Measurements from ENCODE around the gene CRYBG2.

The CRYBG2 gene

DNA sequence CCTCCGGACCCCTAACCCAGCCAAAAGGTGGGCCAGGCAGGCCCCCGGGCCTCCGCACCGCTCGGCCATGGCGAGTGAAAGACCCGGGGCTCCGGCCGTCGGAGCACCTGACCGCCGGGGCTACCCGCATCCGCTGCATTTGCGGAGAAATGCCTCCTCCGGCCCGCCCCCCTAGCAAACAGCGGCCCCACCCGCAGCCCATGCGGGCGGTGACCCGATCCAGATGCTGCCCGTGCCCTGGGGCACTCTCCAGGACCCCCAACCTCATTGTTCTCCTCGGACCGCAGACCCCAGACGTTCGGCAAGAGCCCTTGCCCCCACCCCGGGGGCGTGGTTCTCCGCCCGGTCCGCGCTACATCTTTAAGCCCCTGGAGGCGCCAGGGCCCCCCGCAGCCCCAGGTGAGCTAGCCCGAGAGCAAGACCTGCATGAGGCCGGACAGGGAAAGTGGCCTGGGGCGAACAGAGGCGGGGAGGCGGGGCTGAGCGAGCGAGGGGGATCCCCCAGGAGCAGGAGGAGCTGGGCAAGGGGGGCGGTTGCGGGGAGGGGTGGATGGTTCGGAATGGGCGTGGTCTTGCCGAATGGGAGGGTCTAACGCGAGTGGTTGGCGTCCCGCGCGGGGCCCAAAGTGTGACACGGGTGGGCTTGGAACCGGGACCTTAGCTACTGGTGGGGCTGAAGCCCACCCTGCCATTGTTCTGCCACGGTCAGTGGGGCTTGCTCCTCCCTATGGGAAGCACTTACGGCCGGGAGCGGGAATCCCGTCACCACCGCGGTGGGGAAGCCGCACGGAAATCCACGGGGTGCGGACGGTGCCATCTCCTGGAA lies 6.3 kb upstream of the CRYBG2 start:
- Mint-ChIP-seq H3K27ac (no peak overlapping the region), H3K4me1 (peaks cover 46% of the 10 kb centered on the region), H3K27me3 (peaks cover 4% of the 10 kb centered on the region), H3K36me3 (no peaks in the 10 kb centered on the region), H3K4me3 (peak overlapping the region; percentile 68), H3K9me3 (no peaks in the 10 kb centered on the region)

DNA sequence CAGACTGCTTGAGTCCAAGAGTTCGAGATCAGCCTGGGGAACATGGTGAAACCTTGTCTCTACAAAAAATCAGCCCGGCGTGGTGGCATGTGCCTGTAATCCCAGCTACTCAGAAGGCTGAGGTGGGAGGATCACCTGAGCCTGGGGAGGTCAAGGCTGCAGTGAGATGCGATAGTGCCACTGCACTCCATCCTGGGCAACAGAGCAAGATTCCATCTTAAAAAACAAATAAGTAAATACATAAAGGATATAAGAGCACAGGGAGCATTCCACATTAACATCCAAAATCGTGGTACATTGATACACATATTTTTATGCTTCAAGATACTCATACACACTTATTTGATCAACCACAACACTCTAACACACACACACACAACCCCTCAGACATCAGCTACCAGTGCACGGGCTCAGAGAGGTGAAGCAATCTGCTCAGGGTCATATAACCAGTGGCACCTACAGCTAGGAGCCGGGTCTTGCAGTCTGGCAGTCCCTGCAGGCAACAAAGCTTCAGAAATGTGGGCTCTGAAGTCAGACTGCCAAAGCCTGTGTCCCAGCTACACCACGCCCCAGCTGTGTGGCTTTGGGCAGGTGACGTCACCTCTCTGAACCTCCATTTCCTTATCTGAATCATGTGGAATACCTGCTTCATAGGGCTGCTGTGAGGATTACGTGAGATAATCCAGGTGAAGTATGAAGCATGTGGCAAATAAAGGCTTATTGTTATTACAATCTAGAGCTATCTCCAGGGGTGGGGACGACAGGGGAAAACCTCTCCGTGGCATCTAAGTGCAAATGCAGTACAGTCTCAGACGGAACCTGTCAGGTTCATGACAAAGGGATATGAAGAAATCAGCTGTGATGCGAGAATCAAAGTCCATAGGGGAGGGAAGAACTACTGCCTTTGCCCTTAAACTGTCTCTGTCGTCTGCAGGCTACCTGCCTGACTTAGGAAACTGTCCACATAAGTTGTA lies 4.8 kb upstream of the CRYBG2 start:
- peak overlapping the region; percentile 60 for H3K4me3 Mint-ChIP-seq
- peak overlapping the region; percentile 5 for H3K27ac Mint-ChIP-seq
- peaks cover 32% of the 10 kb centered on the region for H3K4me1 Mint-ChIP-seq
- peaks cover 4% of the 10 kb centered on the region for H3K27me3 Mint-ChIP-seq
- H3K36me3 Mint-ChIP-seq = no peaks in the 10 kb centered on the region
- no peaks in the 10 kb centered on the region for H3K9me3 Mint-ChIP-seq

DNA sequence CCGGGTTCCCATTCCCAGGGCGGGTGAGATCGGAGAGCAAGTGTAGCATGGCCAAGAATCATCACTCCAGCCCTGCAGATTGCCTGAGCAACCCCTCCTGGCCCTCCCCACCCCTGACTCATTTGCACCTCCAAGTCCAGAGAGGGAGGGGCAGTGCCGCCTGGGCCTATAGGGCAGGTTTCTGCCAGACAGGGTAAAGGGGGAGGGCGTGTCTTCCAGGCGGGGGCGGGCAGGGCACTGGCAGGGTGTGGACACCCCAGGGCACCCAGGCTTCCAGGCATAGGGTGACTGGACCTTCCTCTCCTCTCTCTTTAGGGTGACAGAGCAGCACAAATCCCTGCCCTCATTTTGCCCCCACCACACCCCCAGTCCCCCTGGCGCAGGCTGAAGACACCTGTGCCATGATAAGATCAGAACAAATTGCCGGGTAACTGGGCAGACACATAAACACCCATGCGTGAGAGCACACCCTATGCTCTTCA lies 3.2 kb upstream of the CRYBG2 start:
- Mint-ChIP-seq H3K27ac (no peak overlapping the region), H3K4me3 (no peak overlapping the region), H3K4me1 (peaks cover 23% of the 10 kb centered on the region), H3K9me3 (no peaks in the 10 kb centered on the region), H3K27me3 (peaks cover 4% of the 10 kb centered on the region), H3K36me3 (no peaks in the 10 kb centered on the region)

DNA sequence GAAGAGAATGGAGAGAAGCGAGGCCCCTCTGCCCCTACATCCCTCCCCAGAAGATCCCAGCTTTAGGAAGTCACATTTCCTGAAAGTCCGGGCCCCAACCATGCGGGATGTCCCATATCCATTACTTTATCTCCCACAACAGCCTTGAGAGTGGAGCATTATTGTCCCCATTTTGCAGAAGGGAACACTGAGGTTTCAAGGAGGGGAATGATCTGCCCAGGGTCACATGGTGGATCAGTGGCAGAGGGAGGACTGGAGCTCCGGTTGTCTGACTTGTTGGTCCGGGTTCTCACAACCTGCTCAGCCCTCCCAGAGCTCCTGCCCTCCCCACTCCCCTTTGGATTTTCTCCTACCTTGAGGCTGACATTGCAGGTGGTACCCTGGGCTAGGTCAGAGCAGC lies 2.2 kb upstream of the CRYBG2 start:
- peaks cover 19% of the 10 kb centered on the region for H3K4me1 Mint-ChIP-seq
- no peaks in the 10 kb centered on the region for H3K9me3 Mint-ChIP-seq
- H3K4me3 Mint-ChIP-seq = no peak overlapping the region
- H3K27ac Mint-ChIP-seq = peak overlapping the region; percentile 87
- H3K36me3 Mint-ChIP-seq = no peaks in the 10 kb centered on the region
- peaks cover 4% of the 10 kb centered on the region for H3K27me3 Mint-ChIP-seq

DNA sequence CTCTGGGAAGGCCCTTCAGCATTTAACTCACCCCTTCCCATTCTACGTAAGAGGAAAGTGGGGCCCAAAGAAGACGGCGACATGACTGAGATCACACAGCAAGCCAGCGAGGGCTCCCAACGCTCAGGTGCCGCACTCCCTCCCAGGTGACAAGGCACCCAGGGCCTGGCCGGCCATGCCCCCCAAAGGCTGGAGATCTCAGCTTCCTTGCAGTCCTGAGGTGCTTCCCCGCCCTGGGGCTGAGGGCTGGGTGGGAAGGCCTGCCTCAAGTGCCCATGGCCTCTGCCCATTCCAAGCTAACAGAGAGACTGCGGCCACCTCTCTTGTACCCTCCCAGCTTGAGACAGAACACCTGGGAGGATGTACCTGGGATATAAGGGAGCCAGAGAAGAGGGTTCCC lies 1.0 kb upstream of the CRYBG2 start:
- H3K4me1 Mint-ChIP-seq = peaks cover 13% of the 10 kb centered on the region
- no peak overlapping the region for H3K27ac Mint-ChIP-seq
- no peaks in the 10 kb centered on the region for H3K9me3 Mint-ChIP-seq
- H3K27me3 Mint-ChIP-seq = no peaks in the 10 kb centered on the region
- no peak overlapping the region for H3K4me3 Mint-ChIP-seq
- H3K36me3 Mint-ChIP-seq = no peaks in the 10 kb centered on the region

DNA sequence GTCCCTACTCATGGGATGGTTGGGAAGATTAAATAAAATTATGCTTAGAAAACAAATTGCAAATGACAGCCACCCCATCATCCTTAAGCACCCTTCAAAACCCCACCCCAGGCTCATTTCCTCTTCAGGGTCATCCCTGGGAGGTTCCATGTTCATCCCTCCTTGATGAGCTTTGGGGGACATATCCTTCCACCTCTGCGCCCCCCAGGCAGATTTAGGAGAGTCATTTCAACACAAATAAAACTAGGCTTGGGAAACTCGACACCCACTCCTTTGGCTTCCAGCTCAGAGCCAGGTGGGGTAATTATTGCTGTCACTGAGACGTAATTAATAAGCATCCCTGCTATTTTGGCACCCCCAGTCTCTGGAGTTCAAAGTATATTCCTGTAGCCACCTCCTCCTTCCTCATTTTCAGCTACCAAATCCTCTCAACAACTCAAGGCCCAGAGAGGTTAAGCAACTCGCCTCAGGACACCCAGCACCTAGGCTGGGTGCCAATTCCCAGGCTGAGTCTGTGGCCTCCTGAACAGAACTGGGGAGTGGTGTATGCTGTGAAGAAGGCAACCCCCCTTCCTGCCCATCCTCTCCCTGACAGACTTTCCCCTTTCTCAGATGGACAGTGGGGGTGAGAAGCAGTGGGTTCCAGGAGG lies 595 bp downstream of the CRYBG2 start:
- no peaks in the 10 kb centered on the region for H3K9me3 Mint-ChIP-seq
- no peaks in the 10 kb centered on the region for H3K27me3 Mint-ChIP-seq
- H3K4me1 Mint-ChIP-seq = peaks cover under 1% of the 10 kb centered on the region
- no peak overlapping the region for H3K4me3 Mint-ChIP-seq
- H3K36me3 Mint-ChIP-seq = no peaks in the 10 kb centered on the region
- no peak overlapping the region for H3K27ac Mint-ChIP-seq

DNA sequence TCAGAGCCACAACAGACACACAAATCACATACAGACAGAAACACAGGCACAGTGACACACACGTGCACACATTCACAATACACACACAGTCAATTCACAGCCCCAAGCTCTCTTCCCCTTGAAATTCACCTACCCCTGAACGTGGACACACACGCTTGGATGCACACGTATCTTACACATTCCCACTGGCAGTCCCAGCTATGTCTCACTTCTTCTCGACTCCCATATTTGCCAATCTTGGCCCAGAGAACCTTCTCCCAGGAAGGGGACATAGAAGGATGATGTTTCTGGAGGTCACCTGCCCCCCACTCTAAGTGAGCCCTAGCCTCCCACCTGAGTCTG lies 1.6 kb downstream of the CRYBG2 start:
- Mint-ChIP-seq H3K27me3 (no peaks in the 10 kb centered on the region), H3K4me1 (no peaks in the 10 kb centered on the region), H3K4me3 (no peak overlapping the region), H3K9me3 (no peaks in the 10 kb centered on the region), H3K27ac (no peak overlapping the region), H3K36me3 (no peaks in the 10 kb centered on the region)

DNA sequence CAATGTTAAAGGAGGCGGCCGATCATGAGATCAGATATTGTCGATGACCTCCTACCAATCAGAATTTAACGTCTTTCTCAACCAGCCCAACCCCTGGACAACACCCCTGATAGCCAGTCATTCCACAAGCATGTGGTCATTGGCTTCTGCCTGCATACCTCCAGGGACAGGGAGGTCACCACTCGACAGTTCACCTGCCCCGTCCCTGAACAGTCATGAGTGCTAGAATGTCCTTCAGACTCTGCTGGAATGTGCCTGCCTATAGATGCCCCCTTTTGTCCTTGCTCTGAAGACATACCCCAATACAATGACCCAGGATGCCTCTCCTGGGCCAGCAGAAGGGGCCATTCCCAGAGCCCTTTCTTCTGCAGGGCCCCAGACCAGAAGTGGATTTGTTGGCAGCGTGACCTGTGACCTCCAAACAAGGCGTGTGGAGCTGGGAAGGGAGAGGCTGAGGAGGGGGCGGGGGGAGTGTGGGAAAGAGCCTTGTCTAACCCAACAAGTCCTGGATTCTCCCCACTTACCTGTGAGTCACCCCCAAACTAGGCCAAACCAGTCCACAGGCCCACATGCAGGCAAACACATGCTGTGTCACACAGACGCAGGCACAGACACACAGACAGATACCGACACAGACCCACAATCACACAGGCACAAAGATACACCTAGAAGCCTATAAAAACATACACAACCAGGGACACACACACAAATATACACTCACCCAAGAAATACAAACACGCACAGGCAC lies 2.2 kb downstream of the CRYBG2 start:
- Mint-ChIP-seq H3K9me3 (no peaks in the 10 kb centered on the region), H3K27ac (no peak overlapping the region), H3K4me3 (no peak overlapping the region), H3K4me1 (no peaks in the 10 kb centered on the region), H3K36me3 (no peaks in the 10 kb centered on the region), H3K27me3 (no peaks in the 10 kb centered on the region)

DNA sequence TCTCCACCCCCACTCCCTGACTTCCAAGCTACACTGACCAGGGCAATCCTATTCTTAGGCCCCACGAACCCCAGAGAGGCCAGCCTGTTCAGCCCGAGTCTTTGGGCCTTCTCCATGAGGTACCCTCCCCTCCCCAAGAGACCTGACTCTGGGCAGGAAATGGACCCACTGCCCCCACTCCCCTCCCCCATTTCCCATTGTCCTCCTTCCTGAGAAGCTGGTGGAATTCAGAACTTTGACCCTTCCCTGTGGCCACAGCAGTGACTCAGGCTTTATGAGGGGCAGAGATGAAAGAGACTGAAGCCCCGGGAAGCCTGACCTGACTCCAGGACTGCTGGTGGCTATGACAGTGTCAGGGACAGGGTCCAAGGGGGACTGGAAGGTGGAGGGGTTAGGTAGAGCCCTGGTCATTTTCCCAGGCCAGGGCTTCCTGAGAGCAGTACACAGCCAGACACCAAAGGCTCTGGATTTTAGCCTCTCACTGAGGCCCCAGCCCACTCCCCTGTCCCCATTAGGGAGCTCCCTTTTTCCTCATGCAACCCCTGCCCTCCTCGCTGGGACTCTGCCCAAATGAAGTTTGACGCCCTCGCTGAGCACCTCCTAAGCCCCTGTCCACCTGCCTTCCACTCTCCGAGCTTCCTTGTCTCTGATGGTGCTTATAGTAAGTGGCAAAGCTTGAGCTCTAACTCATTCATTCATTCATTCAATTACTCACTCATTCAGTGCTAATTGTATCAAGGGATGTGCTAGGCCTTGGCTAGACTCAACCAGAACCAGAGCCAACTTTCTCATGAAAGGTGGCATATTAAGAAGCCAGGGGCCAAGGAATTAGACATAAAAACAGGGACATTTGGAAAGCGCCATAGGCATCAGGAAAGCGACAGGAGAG lies 3.0 kb downstream of the CRYBG2 start:
- Mint-ChIP-seq H3K4me3 (no peak overlapping the region), H3K27ac (no peak overlapping the region), H3K36me3 (no peaks in the 10 kb centered on the region), H3K27me3 (no peaks in the 10 kb centered on the region), H3K9me3 (no peaks in the 10 kb centered on the region), H3K4me1 (no peaks in the 10 kb centered on the region)

DNA sequence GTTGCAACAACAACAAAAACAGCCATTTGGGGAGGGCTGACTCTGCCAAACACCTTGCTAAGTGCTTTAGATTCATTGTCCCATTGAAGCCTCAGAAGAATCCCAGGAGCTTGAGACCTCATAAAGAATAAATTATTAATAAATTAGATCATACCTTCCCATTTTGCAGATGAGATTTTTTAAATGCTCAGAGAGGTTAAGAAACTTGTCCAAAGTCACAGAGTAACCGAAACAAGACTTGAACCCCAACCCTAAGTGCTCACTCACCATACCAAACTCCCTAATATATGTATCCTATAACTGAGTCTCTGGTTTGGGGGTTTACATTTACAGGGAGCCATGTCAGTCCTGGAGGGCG lies 3.6 kb downstream of the CRYBG2 start:
- Mint-ChIP-seq H3K27ac (no peak overlapping the region), H3K4me3 (no peak overlapping the region), H3K9me3 (no peaks in the 10 kb centered on the region)

DNA sequence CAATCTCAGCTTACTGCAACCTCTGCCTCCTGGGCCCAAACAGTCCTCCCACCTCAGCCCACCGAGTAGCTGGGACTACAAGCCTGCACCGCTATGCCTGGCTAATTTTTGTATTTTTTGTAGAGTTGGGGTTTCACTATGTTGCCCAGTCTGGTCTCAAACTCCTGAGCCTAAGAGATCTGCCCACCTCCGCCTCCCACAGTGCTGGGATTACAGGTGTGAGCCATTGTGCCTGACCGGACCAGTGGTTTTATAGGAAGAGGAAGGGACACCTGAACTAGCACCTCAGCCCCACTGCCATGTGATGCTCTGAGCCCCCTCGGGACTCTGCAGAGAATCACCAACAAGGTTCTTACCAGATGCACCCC lies 4.1 kb downstream of the CRYBG2 start:
- H3K36me3 Mint-ChIP-seq = no peaks in the 10 kb centered on the region
- no peak overlapping the region for H3K4me3 Mint-ChIP-seq
- no peaks in the 10 kb centered on the region for H3K27me3 Mint-ChIP-seq
- no peaks in the 10 kb centered on the region for H3K4me1 Mint-ChIP-seq
- H3K9me3 Mint-ChIP-seq = no peaks in the 10 kb centered on the region
- H3K27ac Mint-ChIP-seq = no peak overlapping the region

More for the DNA sequence above, 3.6 kb downstream of the CRYBG2 start:
- H3K36me3 Mint-ChIP-seq = no peaks in the 10 kb centered on the region
- H3K27me3 Mint-ChIP-seq = no peaks in the 10 kb centered on the region
- H3K4me1 Mint-ChIP-seq = no peaks in the 10 kb centered on the region

DNA sequence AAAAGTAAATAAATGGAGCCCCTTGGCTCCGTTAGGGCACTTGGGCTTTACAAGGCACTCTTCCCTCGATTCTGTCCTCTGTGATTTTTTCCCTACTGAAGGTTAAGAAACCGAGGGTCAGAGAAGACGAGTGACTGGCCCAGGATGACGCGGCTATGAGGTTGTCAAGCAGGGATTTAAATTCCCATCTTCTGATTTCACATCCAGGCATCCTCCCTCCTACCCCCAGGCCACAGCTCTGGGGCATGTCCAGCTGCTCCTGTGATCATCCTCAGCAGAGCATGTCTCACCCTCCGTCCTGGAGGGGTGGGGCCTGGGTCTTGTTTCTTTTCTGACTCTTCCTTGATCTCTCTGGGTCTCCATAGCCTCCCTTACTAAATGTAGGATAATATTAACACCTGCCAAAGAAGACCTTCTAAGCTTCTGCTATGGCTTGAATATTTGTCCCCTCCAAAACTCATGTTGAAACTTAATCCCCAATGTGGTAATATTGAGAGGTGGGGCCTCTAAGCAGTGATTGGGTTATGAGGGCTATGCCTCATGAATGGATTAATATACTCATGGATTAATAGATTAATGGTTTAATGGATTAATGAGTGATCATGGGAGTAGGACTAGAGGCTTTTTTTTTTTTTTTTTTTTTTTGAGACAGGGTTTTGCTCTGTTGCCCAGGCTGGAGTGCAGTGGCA lies 4.6 kb downstream of the CRYBG2 start:
- Mint-ChIP-seq H3K27ac (peak overlapping the region; percentile 17), H3K9me3 (no peaks in the 10 kb centered on the region)

DNA sequence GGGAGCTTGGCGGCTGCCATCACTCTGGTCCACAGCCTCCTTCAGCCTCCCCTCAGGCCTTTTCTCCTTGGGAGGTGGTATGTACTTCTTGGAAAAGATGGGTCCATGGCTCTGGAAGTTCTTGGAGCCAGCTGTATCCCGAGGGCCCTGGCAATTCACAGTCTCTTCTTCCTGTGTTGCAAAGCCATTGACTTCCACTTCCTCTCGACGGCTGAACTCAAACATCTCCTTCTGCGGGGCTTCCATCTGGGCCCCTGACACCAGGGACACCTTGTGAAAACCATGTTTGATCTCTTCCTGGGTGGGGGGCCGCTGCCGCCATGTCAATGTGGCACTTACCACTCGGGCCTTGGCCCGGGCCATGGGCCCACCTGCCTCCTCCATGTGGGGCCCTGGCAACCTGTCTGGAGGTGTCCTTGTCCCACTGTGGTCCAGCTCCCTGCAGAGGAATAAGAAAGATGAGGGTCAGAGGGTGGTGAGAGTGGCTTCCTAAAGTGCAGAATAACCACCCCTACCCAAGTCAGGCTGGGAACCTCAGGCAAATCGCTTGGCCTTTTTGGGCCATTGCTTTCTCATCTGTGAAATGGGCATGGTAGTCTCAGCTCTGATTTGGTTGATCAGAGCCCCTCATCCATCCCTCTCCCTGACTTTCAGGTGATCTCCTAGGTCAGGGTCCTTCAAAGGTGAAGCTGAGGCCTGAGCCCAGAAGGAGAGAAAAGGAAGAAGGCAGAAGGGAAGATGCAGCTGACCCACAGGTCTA lies 7.5 kb downstream of the CRYBG2 start:
- H3K4me1 Mint-ChIP-seq = no peaks in the 10 kb centered on the region
- no peaks in the 10 kb centered on the region for H3K36me3 Mint-ChIP-seq
- H3K27ac Mint-ChIP-seq = no peak overlapping the region
- H3K27me3 Mint-ChIP-seq = no peaks in the 10 kb centered on the region
- no peaks in the 10 kb centered on the region for H3K9me3 Mint-ChIP-seq
- H3K4me3 Mint-ChIP-seq = no peak overlapping the region

More for the DNA sequence above, 4.6 kb downstream of the CRYBG2 start:
- Mint-ChIP-seq H3K36me3 (no peaks in the 10 kb centered on the region), H3K4me3 (no peak overlapping the region), H3K27me3 (no peaks in the 10 kb centered on the region), H3K4me1 (no peaks in the 10 kb centered on the region)
